IMR-90 (cell line): ENCODE results near the gene RHOB.

Experiments used
- CEBPB ChIP-seq: IDR thresholded peaks from 2 replicates; pipeline ENCODE4 v1.6.1; 2012; ENCODE audit warnings: low read depth, low read length, improper control_type of control experiment
- POLR2A ChIP-seq: IDR thresholded peaks from 2 replicates; pipeline ENCODE4 v1.6.1; 2012; ENCODE audit warnings: mild to moderate bottlenecking, low read depth, low read length
- RCOR1 ChIP-seq: IDR thresholded peaks from 2 replicates; pipeline ENCODE4 v1.6.1; 2012; ENCODE audit warnings: mild to moderate bottlenecking, low read length, improper control_type of control experiment; ENCODE audit not compliant: insufficient replicate concordance
- RFX5 ChIP-seq: IDR thresholded peaks from 2 replicates; pipeline ENCODE4 v1.8.0; 2012; ENCODE audit warnings: low read depth, mild to moderate bottlenecking, low read length, moderate library complexity
- SMC3 ChIP-seq: fragments of 150-350 bp; IDR thresholded peaks from 2 replicates; pipeline ENCODE4 v1.6.1; 2016; ENCODE audit warnings: low read depth, mild to moderate bottlenecking, antibody characterized with exemption, low read length, moderate library complexity
- USF2 ChIP-seq: fragments of 150-350 bp; IDR thresholded peaks from 2 replicates; pipeline ENCODE4 v1.6.1; 2017; ENCODE audit warnings: mild to moderate bottlenecking, antibody characterized with exemption, low read length, low read depth
- TF ChIP-seq, protein P1 (sequence below): conservative IDR thresholded peaks from 2 replicates; pipeline ENCODE4 v1.5.1; 2012; ENCODE audit warnings: mild to moderate bottlenecking, low read depth, low read length, improper control_type of control experiment

GRCh38 chr2:20496076-20496872, 49.4 kb downstream of the RHOB start:
- TF ChIP-seq, protein P1, sequence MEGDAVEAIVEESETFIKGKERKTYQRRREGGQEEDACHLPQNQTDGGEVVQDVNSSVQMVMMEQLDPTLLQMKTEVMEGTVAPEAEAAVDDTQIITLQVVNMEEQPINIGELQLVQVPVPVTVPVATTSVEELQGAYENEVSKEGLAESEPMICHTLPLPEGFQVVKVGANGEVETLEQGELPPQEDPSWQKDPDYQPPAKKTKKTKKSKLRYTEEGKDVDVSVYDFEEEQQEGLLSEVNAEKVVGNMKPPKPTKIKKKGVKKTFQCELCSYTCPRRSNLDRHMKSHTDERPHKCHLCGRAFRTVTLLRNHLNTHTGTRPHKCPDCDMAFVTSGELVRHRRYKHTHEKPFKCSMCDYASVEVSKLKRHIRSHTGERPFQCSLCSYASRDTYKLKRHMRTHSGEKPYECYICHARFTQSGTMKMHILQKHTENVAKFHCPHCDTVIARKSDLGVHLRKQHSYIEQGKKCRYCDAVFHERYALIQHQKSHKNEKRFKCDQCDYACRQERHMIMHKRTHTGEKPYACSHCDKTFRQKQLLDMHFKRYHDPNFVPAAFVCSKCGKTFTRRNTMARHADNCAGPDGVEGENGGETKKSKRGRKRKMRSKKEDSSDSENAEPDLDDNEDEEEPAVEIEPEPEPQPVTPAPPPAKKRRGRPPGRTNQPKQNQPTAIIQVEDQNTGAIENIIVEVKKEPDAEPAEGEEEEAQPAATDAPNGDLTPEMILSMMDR = no peak
- TF ChIP-seq CEBPB (no peak), RFX5 (no peak), POLR2A (no peak), USF2 (no peak), SMC3 (no peak), RCOR1 (no peak)
